Vagina (tissue), 2 donors: ENCODE measurements around the gene PCGF1. TPM values are rescaled to one million over a fixed set of nuclear protein-coding genes. Genes with fewer than 3 reads are reported as not detected.
"Not testable (repeated sequence)": the region's sequence is repeated elsewhere in the genome, so short reads cannot be mapped to it uniquely, and the experiment has no call there.

Experiments
- DNase-seq, 2 donors: peaks; one replicate each; pipeline ENCODE4 v3.0.0-alpha.2; 2017; ENCODE audit errors: extremely low spot score in 2 of 2
- H3K27ac ChIP-seq: fragments of 200-600 bp; sonication (generic); one replicate; pipeline ENCODE4 v1.5.1; 2019
- H3K27me3 ChIP-seq: fragments of 200-600 bp; sonication (generic); one replicate; pipeline ENCODE4 v1.5.1; 2019
- H3K36me3 ChIP-seq, 2 donors: fragments of 200-600 bp; sonication (generic); one replicate each; pipeline ENCODE4 v1.5.1; 2017 to 2019
- H3K4me1 ChIP-seq: fragments of 200-600 bp; sonication (generic); one replicate; pipeline ENCODE4 v1.5.1; 2019
- H3K4me3 ChIP-seq, 2 donors: fragments of 200-600 bp; sonication (generic); 1 replicate in 1 of 2; 2 replicates in 1 of 2; pipeline ENCODE4 v1.5.1; 2016 to 2019
- H3K9me3 ChIP-seq: fragments of 200-600 bp; sonication (generic); one replicate; pipeline ENCODE4 v1.5.1; 2019
- CTCF ChIP-seq, 3 experiments: fragments of 450-650 bp in 2 of 3; fragments of 200-600 bp in 1 of 3; sonication (generic) in 1 of 3; IDR thresholded peaks; one replicate each; pipeline ENCODE4 v1.5.1; 2017 to 2019; ENCODE audit warnings: antibody characterized with exemption in 3 of 3, mild to moderate bottlenecking in 2 of 3, moderate library complexity in 2 of 3
- POLR2A ChIP-seq, 2 donors: fragments of 450-650 bp; IDR thresholded peaks; one replicate each; pipeline ENCODE4 v1.6.1; 2017; ENCODE audit warnings: antibody characterized with exemption in 2 of 2, mild to moderate bottlenecking in 2 of 2, moderate library complexity in 2 of 2
- POLR2AphosphoS5 ChIP-seq, 2 donors: sonication (generic); formaldehyde crosslinking; IDR thresholded peaks; one replicate each; pipeline ENCODE4 v1.9.0; 2017; ENCODE audit warnings: antibody characterized with exemption in 2 of 2, mild to moderate bottlenecking in 2 of 2, low read depth in 1 of 2; ENCODE audit not compliant: insufficient read depth in 1 of 2
- intact Hi-C: fragments of 100-400 bp; cut with DNase I; formaldehyde crosslinking; loops from one replicate; pipeline ENCODE4 v1.15.1; 2023
- total RNA-seq: library from RNA; depleted of rRNA; stranded (reverse); fragments of >200 nt; gene quantifications from one replicate; pipeline ENCODE4 v1.2.3, GENCODE V29; 2016

The PCGF1 gene
- total RNA-seq, 1 donor from 2014 or later: 14.7 TPM

DNA sequence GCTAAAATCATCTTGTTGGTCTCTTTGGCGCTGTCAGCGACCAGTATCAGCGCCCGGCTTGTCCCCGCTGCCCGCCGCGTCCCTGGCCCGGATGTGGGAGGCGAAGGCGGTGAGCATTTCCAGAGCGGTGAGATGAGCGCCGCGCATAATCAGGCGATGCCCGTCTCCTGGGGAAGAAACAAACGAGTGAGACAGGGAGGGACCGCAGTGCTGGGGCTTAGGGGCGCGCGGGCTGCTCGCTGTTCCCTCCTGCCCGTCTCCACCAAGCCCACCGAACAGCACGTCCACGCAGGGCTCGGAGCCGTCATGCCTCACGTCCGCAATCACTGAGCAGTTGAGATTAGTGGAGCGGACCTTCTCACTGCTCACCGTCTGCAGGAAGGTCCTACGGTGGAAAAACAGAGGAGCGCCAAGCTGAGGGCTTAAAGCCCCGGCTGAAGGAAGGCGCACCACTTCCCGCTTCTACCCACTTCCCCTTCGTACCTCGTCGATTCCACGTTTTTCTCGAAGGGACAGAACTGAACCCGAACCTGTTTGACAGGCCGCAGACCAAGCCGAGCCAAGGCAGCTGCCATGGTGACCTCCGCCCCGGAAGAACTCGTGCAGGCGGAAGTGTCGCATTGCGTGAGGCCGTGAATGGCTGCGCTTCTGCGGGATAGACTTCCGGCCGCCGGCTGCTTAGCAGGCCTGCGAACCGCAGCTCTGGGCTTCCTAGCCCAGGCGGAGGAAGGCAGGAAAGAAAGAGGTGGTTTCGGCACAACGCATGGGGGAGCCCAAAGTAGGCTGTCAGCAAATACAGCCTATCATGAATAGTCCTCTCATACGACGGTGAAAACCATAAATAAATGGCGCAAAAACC lies 35.2 kb downstream of the PCGF1 start, which contains the start of gene MRPL53:
Gene MRPL53, minus strand, starts transcription at position 595 of the 859 bp plus-strand sequence. Its CDS starts 20 bp downstream, at position 575.
- peaks cover 0 to 16% of the 10 kb centered on the region in 2 donors for H3K36me3 ChIP-seq
- no peaks in the 10 kb centered on the region for H3K9me3 ChIP-seq
- intact Hi-C loops: no loop called here
- H3K4me1 ChIP-seq: peaks cover 22% of the 10 kb centered on the region
- peak within 1 kb of the TSS; percentile 84 for H3K27ac ChIP-seq
- TF ChIP-seq POLR2A (IDR thresholded peaks at IDR 0.05) (peak in 1 of 2 donors; percentile 37), POLR2AphosphoS5 (IDR thresholded peaks at IDR 0.05; ENCODE audit: insufficient read depth in 1 of 2, low read depth in 1 of 2) (peak; percentile 96), CTCF (IDR thresholded peaks at IDR 0.05) (no peak)
- no peak for DNase-seq
- peak within 1 kb of the TSS; percentile 60 to 91 for H3K4me3 ChIP-seq
- H3K27me3 ChIP-seq: no peaks in the 10 kb centered on the region

DNA sequence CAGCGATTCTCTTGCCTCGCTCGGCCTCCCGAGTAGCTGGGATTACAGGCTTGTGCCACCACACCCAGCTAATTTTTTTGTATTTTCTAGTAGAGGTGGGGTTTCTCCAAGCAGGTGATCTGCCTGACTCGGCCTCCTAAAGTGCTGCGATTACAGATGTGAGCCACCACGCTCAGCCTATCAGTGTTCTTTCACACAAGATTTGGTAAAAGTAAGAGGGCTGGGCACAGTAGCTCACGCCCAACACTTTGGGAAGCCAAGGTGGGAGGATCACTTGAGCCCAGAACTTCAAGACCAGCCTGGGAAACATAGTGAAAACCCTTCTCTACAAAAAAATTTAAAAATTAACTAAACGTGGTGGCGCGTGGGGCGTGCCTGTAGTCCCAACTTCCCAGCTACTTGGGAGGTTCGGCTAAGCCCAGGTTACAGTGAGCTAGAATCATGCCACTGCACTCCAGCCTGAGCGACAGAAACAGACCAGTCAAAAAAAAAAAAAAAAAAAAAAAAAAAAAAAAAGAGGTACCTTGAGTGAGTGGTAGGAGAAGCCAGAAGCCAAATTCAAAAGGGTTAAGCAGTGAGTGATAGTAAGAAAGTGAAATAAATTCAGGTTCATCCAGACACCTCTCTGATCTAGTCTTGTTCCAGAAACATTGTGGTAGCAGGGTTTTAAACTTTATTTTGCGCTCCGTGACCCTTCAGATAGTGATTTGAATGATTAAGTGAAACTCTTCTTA lies 36.0 kb downstream of the PCGF1 start:
- H3K4me1 ChIP-seq: peaks cover 22% of the 10 kb centered on the region
- peaks cover 0 to 15% of the 10 kb centered on the region in 2 donors for H3K36me3 ChIP-seq
- no peaks in the 10 kb centered on the region for H3K27me3 ChIP-seq
- intact Hi-C loops: no loop called here
- H3K27ac ChIP-seq: peak overlapping the region; percentile 84
- H3K4me3 ChIP-seq: peak overlapping the region; percentile 60 to 91
- TF ChIP-seq POLR2AphosphoS5 (IDR thresholded peaks at IDR 0.05; ENCODE audit: insufficient read depth in 1 of 2, low read depth in 1 of 2) (no peak), CTCF (IDR thresholded peaks at IDR 0.05) (no peak), POLR2A (IDR thresholded peaks at IDR 0.05) (no peak)
- H3K9me3 ChIP-seq: no peaks in the 10 kb centered on the region
- no peak for DNase-seq

DNA sequence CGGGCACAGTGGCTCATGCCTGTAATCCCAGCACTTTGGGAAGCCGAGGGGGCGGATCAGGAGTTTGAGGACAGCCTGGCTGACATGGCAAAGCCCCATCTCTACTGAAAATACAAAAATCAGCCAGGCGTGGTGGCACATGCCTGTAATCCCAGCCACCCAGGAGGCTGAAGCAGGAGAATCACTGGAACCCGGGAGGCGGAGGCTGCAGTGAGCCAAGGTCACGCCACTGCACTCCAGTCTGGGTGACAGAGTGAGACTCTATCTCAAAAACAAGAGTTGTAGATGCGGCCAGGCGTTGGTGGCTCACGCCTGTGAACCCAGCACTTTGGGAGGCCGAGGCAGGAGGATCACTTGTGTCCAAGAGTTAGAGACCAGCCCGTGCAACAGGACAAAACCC lies 36.8 kb downstream of the PCGF1 start:
- DNase-seq, H3K9me3 ChIP-seq, H3K27ac ChIP-seq, intact Hi-C loops, H3K27me3 ChIP-seq, H3K4me3 ChIP-seq: not testable (repeated sequence)
- peaks cover 0 to 15% of the 10 kb centered on the region in 2 donors for H3K36me3 ChIP-seq
- H3K4me1 ChIP-seq: peaks cover 29% of the 10 kb centered on the region

GRCh38 chr2:74464406-74464805 lies 43.1 kb downstream of the PCGF1 start:
- peak overlapping the region; percentile 81 to 91 for H3K4me3 ChIP-seq
- TF ChIP-seq POLR2AphosphoS5 (IDR thresholded peaks at IDR 0.05; ENCODE audit: insufficient read depth in 1 of 2, low read depth in 1 of 2) (no peak), CTCF (IDR thresholded peaks at IDR 0.05) (no peak), POLR2A (IDR thresholded peaks at IDR 0.05) (no peak)
- no peaks in the 10 kb centered on the region for H3K27me3 ChIP-seq
- H3K27ac ChIP-seq: peak overlapping the region; percentile 46
- DNase-seq: peak in 1 of 2 donors; percentile 85
- intact Hi-C loops: loop anchor here (2.0 kb wide), 1 partner anchor 64 kb away; the partner anchor contains the start of genes AUP1 and HTRA2
- no peaks in the 10 kb centered on the region for H3K9me3 ChIP-seq
- peaks cover 28% of the 10 kb centered on the region for H3K4me1 ChIP-seq
- H3K36me3 ChIP-seq: peaks cover 0 to 12% of the 10 kb centered on the region in 2 donors

- H3K27ac ChIP-seq: no peak overlapping the region
- H3K4me3 ChIP-seq: no peak overlapping the region
- TF ChIP-seq POLR2AphosphoS5 (IDR thresholded peaks at IDR 0.05; ENCODE audit: insufficient read depth in 1 of 2, low read depth in 1 of 2): no peak
- TF ChIP-seq POLR2A (IDR thresholded peaks at IDR 0.05): no peak
- no peak for TF ChIP-seq CTCF (IDR thresholded peaks at IDR 0.05)
- no peaks in the 10 kb centered on the region for H3K9me3 ChIP-seq
- no peaks in the 10 kb centered on the region for H3K27me3 ChIP-seq
- peaks cover 0 to 12% of the 10 kb centered on the region in 2 donors for H3K36me3 ChIP-seq
- intact Hi-C loops: no loop called here
- peaks cover 36% of the 10 kb centered on the region for H3K4me1 ChIP-seq
- DNase-seq: no peak
These were observed 44.7 kb downstream of the PCGF1 start for GRCh38 chr2:74462786-74463105.
